AG04449 (cell line): ENCODE data around the gene KLF13.

ENCODE experiments used
- CTCF ChIA-PET: fragments of 350-600 bp; formaldehyde crosslinking; extraction: SDS; loops from one replicate; lab custom pipeline; 2021; ENCODE audit warnings: antibody characterized with exemption; lab: Yijun Ruan, JAX
- POLR2A ChIA-PET: fragments of 400-600, 350-600 bp; formaldehyde crosslinking; extraction: SDS; loops from one replicate; lab custom pipeline; 2020; ENCODE audit warnings: antibody characterized with exemption, inconsistent platforms; lab: Yijun Ruan, JAX
- DNase-seq: peaks from one replicate; pipeline ENCODE4 v3.0.0-alpha.2; 2010; ENCODE audit warnings: low read depth, low spot score
- H3K4me3 ChIP-seq: 2 replicates; pipeline ENCODE4 v1.5.1; 2011; ENCODE audit warnings: low read depth, mild to moderate bottlenecking, control low read depth, low read length
- TF ChIP-seq, protein P1 (sequence below): IDR thresholded peaks from one replicate; pipeline ENCODE4 v1.5.1; 2011; ENCODE audit warnings: mild to moderate bottlenecking, moderate library complexity, low read length, control low read depth, inconsistent platforms; ENCODE audit not compliant: insufficient read depth; ENCODE audit errors: missing control alignments

Gene KLF13

DNA sequence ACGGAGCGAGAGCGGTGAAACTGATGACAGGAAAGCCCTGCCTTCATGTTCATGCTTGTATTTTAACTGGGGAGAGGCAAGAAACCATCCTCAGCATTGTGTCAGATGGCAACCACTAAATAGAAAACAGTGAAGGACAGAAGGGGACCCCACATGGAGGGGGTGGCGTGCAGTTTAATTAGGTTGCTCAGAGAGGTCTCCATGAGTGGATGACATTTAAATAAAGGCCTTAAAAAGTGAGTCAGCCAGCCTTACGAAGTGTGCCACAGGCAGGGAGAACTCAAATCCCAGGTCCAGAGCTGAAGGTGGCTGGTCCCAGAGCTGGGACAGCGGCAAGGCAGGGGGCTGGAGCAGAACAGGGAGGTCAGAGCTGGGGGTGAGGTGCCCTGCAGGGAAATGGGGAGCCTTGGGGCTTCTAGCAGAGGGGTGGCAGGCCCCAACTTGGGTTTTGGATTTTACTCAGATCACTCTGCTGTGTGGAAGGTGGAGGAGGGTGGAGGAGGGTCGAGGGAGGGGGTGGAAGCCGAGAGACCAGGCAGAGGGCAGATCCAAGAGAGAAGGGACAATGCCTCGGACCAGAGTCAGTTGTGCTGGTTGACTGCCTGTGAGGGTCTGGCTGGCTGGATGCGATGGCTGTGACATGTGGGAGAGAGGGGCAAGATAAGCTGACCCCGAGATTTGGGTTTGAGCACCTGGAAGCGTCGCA lies 73.7 kb downstream of the KLF13 start:
- TF ChIP-seq, protein P1, sequence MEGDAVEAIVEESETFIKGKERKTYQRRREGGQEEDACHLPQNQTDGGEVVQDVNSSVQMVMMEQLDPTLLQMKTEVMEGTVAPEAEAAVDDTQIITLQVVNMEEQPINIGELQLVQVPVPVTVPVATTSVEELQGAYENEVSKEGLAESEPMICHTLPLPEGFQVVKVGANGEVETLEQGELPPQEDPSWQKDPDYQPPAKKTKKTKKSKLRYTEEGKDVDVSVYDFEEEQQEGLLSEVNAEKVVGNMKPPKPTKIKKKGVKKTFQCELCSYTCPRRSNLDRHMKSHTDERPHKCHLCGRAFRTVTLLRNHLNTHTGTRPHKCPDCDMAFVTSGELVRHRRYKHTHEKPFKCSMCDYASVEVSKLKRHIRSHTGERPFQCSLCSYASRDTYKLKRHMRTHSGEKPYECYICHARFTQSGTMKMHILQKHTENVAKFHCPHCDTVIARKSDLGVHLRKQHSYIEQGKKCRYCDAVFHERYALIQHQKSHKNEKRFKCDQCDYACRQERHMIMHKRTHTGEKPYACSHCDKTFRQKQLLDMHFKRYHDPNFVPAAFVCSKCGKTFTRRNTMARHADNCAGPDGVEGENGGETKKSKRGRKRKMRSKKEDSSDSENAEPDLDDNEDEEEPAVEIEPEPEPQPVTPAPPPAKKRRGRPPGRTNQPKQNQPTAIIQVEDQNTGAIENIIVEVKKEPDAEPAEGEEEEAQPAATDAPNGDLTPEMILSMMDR = no peak
- H3K4me3 ChIP-seq = no peak overlapping the region
- ChIA-PET CTCF (interaction anchor here (1.2 to 5.9 kb wide), 2 partner anchors 88 kb away, joined by 4 to 28 read pairs; no protein-coding TSS in a partner anchor), POLR2A (no interaction called here)
- no peak for DNase-seq

DNA sequence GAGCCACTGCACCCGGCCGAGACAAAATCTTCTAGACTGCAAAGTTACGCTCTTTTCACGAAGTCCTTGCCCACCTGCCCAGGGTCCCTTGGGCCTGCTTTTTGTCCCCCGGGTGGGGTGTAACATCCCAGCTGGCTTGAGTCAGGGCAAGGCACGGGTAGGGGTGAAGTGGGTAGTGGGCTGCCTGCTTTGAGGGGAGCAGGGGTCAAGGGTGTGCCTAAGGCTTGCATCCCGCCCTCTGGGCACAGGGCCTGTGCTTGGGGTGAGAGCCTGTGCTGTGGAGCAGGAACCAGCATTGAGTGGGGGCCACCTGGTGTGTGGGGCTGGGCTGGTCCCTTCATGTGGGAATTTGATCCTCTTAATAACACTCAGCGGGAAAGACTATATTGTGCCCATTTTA lies 74.6 kb downstream of the KLF13 start:
- no peak overlapping the region for H3K4me3 ChIP-seq
- CTCF ChIA-PET = interaction anchor here (1.2 kb wide), 2 partner anchors 13 to 87 kb away, joined by 3 to 4 read pairs; no protein-coding TSS in a partner anchor
- no peak for DNase-seq
- POLR2A ChIA-PET = no interaction called here
- TF ChIP-seq, protein P1 = no peak

DNA sequence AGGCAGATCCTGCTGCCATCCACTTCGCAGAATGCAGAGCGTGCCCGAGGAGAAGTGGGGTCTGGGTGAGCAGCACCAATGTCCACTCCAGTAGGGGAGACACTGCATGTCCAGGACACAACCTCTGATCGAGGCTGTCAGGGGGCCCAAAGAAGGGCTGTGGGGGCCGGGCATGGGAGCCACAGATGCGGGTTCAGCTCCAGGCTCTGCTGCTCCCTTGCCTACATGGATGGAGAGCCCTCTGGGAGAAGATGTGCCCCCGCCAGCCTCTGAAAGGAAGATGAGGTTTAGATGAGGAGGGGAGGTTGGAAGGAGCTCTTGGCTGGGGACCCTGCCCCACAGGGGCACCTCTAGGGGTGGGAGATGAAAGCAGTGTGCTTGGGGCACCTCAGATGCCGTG lies 75.4 kb downstream of the KLF13 start:
- ChIA-PET POLR2A (no interaction called here), CTCF (interaction anchor here (1.2 kb wide), 1 partner anchor 12 kb away, joined by 3 read pairs; no protein-coding TSS in a partner anchor)
- no peak for DNase-seq
- TF ChIP-seq, protein P1 = no peak
- no peak overlapping the region for H3K4me3 ChIP-seq

DNA sequence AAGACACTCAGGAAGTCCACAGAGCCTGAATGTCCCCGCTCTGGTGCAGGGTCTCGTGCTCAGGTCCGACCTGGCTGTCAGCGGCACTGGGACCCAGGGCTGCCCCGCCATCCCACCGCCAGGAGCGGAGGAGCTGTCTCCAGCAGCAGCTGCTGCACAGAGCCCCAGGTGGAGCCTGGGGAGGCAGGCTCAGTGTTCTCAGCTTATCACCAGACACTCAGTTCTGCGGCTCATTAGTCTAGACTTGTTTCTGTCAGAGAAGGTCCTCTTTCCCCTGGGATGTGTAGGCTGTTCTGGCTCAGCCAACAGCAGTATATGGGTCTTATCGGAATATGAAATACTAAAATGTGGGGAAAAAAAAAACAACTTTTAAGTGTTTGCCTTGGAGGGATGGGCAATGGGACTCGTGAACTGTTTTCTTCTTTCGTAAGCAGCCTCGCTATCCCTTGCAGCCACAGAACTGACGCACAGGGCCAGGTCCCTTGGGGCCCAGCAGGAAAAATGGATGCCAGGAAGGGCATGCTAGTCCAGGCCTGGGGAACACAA lies 75.9 kb downstream of the KLF13 start:
- POLR2A ChIA-PET = no interaction called here
- TF ChIP-seq, protein P1 = no peak
- CTCF ChIA-PET = interaction anchor here (1.5 kb wide), 1 partner anchor 187 kb away, joined by 3 read pairs; no protein-coding TSS in a partner anchor
- no peak for DNase-seq
- H3K4me3 ChIP-seq = no peak overlapping the region

DNA sequence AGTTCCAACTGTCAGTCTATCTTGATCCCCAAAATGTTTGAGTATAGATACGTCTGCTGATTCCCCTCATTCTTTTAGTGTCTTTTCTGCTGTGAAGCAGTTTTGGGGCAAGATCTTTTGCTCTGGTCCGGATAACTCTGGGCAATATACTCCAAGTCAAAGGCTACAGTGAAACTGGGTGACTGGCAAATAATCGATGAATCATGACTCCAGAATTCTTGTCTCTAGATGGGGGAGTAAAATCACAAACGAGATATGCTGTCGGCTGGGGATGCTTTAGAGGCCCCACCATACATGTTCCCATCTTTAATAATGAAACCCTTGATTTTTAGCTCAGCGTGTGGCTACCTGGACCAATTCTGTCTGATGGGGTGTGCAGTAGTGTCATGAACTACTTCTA lies 76.5 kb downstream of the KLF13 start:
- CTCF ChIA-PET = interaction anchor here (1.5 kb wide), 1 partner anchor 188 kb away, joined by 3 read pairs; no protein-coding TSS in a partner anchor
- DNase-seq = no peak
- no peak overlapping the region for H3K4me3 ChIP-seq
- TF ChIP-seq, protein P1 = no peak
- POLR2A ChIA-PET = no interaction called here

DNA sequence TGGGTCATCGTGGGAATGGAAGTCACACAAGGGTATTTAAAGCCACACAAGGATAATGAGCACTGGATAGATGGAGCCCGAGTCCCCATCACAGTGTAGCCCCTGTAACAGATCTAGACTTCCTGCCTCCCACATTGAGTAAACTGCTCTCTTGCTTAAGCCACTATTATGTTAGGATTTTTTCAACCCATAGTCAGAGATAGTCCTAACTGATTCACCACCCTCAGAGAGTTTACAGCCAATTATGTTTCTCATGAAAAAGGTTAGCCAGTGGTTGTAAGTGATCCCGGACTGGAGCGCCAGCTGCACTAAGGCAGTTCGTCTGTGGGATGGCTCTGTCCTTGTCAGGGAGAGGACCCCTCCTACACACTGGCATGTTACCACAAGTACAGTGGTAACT lies 77.0 kb downstream of the KLF13 start:
- ChIA-PET POLR2A (no interaction called here), CTCF (interaction anchor here (1.5 kb wide), 1 partner anchor 188 kb away, joined by 3 read pairs; no protein-coding TSS in a partner anchor)
- DNase-seq = no peak
- TF ChIP-seq, protein P1 = no peak
- H3K4me3 ChIP-seq = no peak overlapping the region
